GM20000 (cell line): ENCODE measurements around the gene ANP32A.

ENCODE experiments used
- DNase-seq: peaks from one replicate; pipeline ENCODE4 v3.0.0; 2012; ENCODE audit warnings: low spot score
- TF ChIP-seq, protein P1 (sequence below): IDR thresholded peaks from 2 replicates; pipeline ENCODE4 v1.5.1; 2012; ENCODE audit warnings: mild to moderate bottlenecking, control low read depth; ENCODE audit errors: extremely low read depth, missing control alignments

The ANP32A gene

DNA sequence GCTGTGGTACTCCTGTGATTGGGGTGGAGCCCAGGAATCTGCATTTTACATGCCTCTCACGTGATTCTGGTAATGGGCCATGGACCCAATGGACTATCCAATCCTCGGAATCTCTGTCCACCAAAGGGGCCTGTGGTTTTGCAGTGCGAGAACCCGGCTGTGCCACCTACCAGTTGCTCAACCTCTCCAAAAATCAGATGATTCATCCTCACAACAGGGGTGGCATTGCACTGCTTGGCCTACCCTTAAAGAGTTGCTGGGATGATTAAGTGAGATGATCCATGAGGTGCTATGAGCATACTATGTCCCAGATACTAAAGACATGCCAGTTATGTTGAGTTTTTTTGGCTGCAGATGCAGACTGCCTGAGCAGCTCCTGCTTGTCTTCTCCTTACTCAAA, 5.1 kb downstream of the ANP32A start:
- TF ChIP-seq, protein P1, sequence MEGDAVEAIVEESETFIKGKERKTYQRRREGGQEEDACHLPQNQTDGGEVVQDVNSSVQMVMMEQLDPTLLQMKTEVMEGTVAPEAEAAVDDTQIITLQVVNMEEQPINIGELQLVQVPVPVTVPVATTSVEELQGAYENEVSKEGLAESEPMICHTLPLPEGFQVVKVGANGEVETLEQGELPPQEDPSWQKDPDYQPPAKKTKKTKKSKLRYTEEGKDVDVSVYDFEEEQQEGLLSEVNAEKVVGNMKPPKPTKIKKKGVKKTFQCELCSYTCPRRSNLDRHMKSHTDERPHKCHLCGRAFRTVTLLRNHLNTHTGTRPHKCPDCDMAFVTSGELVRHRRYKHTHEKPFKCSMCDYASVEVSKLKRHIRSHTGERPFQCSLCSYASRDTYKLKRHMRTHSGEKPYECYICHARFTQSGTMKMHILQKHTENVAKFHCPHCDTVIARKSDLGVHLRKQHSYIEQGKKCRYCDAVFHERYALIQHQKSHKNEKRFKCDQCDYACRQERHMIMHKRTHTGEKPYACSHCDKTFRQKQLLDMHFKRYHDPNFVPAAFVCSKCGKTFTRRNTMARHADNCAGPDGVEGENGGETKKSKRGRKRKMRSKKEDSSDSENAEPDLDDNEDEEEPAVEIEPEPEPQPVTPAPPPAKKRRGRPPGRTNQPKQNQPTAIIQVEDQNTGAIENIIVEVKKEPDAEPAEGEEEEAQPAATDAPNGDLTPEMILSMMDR: no peak
- no peak for DNase-seq

DNA sequence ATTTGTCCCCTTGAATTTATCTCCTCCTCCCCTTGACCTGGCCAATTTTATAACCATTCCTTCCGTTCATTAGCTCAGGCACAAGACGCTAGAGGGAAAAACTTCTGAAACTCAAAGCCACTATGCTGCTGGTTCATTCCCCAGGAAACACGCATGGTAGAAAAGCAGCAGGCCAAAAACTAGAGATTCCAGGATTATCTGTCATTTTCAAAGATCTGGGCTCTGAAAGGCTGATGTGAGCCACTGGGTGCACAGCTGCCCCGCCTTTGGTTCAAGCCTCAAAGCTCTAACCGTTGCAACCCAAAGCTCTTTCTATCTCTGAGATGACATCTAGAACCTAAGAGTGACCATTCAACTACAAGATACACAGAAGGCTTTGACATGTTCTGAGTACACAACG, 6.1 kb downstream of the ANP32A start:
- TF ChIP-seq, protein P1: no peak
- DNase-seq: no peak

DNA sequence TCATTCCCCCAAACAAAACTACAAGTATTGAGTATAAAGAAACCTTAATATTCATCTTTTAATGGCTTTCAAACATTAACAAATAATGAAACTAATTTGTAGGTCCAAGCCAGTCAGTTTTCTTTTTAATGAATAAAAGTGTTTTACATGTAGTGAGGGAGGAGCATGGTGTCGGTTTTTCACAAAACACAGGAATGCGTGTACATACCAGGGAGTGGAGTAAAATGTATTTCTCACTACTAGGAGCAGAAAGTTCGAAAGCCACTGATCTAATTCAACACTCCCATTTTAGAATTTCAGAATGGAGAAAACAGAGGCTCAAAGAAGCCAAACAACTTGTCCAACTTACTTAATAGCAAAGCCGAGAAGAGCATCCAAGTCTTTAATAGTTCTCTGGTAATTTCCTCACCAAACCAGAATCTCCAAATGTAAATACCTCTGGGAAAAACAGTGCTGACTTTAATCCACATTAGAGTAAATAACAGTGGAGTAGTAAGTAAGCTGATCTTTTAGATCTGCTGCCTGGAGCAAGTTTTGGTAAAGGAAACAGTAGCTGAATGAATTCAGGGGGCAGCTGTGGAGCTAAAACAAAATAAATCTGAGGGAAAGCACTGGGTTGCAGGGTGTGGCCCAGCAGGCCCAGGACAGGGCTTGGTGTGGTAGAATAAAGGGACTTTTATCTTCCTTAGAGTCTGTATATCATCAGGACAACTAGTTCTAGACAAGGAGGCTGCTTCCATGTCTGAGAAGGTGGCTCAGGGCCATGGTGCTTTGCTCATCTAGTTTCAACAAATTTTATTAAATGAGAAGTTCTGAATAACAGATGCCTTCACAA, 7.9 kb downstream of the ANP32A start:
- TF ChIP-seq, protein P1: no peak
- DNase-seq: no peak

DNA sequence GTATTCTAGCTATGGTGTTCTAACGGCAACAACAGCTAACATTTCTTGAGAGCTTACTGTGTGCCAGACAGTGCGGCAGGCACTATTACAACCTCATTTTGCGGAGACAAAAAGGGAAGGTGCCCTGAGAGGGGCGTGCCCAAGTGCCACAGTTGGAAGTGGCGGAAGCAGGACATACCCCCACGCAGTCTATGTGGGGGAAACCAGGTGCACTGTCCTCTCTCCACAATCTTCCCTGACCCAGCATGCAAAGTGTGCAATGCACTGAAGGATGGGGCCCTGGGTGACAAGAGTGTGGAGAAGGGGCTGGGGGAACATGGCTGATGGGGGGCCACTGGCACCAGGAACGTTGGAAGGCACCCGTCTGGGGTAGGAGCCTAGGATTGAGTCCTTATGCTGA, 8.6 kb downstream of the ANP32A start:
- DNase-seq: no peak
- TF ChIP-seq, protein P1: no peak

DNA sequence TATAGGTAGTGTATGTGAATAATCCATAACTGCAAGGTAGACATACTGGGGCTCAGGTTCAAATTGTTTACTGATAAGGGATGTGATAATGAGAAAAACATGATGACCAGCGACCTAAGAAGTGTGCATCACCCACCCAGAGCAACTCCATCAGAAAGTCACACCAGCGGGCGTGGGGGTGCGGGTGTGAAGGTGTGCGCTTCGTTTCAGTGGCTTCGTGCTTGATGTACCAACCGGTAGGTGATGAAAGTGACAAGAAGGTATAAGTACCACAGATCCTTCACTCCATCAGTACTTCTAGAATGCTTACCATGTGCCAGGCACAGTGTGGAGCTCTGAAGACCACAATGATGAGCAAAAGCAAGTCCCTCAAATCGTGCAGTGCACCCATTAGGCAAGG, 11.2 kb downstream of the ANP32A start:
- TF ChIP-seq, protein P1: no peak
- no peak for DNase-seq

GRCh38 chr15:68808770-68809169, 11.9 kb downstream of the ANP32A start:
- TF ChIP-seq, protein P1: no peak
- DNase-seq: no peak

- DNase-seq: no peak
- TF ChIP-seq, protein P1: no peak
These were observed 12.6 kb downstream of the ANP32A start for GRCh38 chr15:68808091-68808490.
